SK-N-SH (cell line): Measurements from ENCODE around the gene OR8B4.
A peak's percentile ranks its signal among the peaks of the same experiment; 100 is the strongest.

Source experiments
- FOXM1 ChIP-seq: IDR thresholded peaks from 2 replicates; pipeline ENCODE4 v1.4.0; 2012; ENCODE audit warnings: low read depth, mild to moderate bottlenecking
- JUND ChIP-seq: IDR thresholded peaks from 2 replicates; pipeline ENCODE4 v1.4.0; 2012
- POLR2AphosphoS5 ChIP-seq: IDR thresholded peaks from 2 replicates; pipeline ENCODE4 v1.6.1; 2012; ENCODE audit warnings: low read depth, low read length
- RCOR1 ChIP-seq: fragments of 150-350 bp; IDR thresholded peaks from 2 replicates; pipeline ENCODE4 v1.6.1; 2017; ENCODE audit warnings: antibody characterized with exemption, low read length
- RFX5 ChIP-seq: IDR thresholded peaks from 2 replicates; pipeline ENCODE4 v1.6.1; 2012; ENCODE audit warnings: mild to moderate bottlenecking, improper control_type of control experiment, low read length
- RXRA ChIP-seq: IDR thresholded peaks from 2 replicates; pipeline ENCODE4 v1.4.0; 2012; ENCODE audit warnings: low read depth, mild to moderate bottlenecking, borderline replicate concordance
- TCF12 ChIP-seq: IDR thresholded peaks from 2 replicates; pipeline ENCODE4 v1.4.0; 2012
- TF ChIP-seq, protein P1 (sequence below): IDR thresholded peaks from 2 replicates; pipeline ENCODE4; 2012
- TF ChIP-seq, protein P2 (sequence below): fragments of 200-600 bp; sonication (generic); IDR thresholded peaks from 2 replicates; pipeline ENCODE4 v1.6.1; 2017; ENCODE audit warnings: antibody characterized with exemption, mild to moderate bottlenecking, moderate library complexity
- TF ChIP-seq, protein P3 (sequence below): IDR thresholded peaks from 2 replicates; pipeline ENCODE4 v1.4.0; 2012; ENCODE audit warnings: low read depth, borderline replicate concordance

DNA sequence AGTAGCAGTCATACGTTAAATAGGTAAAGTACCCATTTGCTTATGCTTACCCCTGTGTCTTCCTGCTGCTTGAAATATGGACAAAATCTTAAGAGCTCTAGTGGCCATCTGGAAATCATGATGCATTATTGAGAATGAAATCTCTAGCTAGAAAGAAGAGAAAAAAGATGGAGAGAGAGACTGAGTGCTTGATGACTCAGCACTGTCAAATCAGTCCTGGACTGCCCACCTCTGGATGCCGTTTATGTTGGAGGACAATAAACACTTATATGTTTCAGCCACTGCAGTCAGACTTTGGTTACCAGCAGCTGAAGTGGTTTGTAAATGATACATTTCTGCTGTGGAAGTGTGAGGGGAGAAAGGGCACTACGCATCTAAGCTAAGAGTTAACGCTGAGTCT is 3.6 kb downstream of the OR8B4 start:
- TF ChIP-seq, protein P1, sequence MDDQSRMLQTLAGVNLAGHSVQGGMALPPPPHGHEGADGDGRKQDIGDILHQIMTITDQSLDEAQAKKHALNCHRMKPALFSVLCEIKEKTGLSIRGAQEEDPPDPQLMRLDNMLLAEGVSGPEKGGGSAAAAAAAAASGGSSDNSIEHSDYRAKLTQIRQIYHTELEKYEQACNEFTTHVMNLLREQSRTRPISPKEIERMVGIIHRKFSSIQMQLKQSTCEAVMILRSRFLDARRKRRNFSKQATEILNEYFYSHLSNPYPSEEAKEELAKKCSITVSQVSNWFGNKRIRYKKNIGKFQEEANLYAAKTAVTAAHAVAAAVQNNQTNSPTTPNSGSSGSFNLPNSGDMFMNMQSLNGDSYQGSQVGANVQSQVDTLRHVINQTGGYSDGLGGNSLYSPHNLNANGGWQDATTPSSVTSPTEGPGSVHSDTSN: no peak
- no peak for TF ChIP-seq RFX5
- TF ChIP-seq TCF12: peak; percentile 17; the same call in 1 of the 2 replicates
- TF ChIP-seq, protein P2, sequence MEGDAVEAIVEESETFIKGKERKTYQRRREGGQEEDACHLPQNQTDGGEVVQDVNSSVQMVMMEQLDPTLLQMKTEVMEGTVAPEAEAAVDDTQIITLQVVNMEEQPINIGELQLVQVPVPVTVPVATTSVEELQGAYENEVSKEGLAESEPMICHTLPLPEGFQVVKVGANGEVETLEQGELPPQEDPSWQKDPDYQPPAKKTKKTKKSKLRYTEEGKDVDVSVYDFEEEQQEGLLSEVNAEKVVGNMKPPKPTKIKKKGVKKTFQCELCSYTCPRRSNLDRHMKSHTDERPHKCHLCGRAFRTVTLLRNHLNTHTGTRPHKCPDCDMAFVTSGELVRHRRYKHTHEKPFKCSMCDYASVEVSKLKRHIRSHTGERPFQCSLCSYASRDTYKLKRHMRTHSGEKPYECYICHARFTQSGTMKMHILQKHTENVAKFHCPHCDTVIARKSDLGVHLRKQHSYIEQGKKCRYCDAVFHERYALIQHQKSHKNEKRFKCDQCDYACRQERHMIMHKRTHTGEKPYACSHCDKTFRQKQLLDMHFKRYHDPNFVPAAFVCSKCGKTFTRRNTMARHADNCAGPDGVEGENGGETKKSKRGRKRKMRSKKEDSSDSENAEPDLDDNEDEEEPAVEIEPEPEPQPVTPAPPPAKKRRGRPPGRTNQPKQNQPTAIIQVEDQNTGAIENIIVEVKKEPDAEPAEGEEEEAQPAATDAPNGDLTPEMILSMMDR: no peak
- TF ChIP-seq RXRA: no peak
- no peak for TF ChIP-seq FOXM1
- TF ChIP-seq POLR2AphosphoS5: no peak
- TF ChIP-seq, protein P3, sequence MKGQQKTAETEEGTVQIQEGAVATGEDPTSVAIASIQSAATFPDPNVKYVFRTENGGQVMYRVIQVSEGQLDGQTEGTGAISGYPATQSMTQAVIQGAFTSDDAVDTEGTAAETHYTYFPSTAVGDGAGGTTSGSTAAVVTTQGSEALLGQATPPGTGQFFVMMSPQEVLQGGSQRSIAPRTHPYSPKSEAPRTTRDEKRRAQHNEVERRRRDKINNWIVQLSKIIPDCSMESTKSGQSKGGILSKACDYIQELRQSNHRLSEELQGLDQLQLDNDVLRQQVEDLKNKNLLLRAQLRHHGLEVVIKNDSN: no peak
- TF ChIP-seq JUND: no peak
- no peak for TF ChIP-seq RCOR1
